VCaP (cell line): ENCODE results near the gene RBM47.

Experiments
- H3K27ac ChIP-seq: fragments of 450-650 bp; 2 replicates; pipeline ENCODE4 v1.5.1; 2017
- TF ChIP-seq, protein P1 (sequence below): fragments of 450-650 bp; conservative IDR thresholded peaks from 2 replicates; pipeline ENCODE4 v1.5.1; 2017; ENCODE audit warnings: mild to moderate bottlenecking, moderate library complexity

Gene RBM47

DNA sequence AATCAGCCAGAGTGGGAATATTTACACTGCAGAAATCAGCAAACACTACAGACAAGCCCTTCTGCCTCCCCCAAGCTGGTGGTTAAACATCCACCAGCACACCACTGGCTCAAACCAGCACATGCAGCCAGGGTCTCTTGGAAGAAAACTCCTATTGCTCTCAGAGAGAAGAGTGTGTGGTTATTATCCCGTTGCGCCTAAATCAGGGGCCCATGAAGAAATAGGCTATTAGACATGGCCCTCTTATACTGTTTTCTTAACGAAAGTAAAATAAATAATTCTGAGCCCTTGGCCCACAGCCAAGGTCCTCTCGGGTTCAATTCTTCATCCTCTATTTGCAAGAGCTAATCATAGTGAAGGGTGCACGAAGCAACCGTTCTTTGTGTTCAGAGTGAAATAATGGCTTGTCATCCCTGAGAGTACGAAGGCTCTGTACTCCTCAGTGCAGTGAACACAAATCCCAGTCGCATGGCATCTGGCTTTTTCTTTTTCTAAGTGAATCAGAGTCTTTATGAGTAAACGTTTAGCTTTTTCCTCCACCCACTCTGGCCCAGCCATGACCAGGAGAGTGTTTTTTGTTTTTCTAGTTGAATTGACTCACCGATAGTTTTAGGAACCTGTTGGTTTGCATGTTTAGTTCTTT is 33.4 kb upstream of the RBM47 start:
- TF ChIP-seq, protein P1, sequence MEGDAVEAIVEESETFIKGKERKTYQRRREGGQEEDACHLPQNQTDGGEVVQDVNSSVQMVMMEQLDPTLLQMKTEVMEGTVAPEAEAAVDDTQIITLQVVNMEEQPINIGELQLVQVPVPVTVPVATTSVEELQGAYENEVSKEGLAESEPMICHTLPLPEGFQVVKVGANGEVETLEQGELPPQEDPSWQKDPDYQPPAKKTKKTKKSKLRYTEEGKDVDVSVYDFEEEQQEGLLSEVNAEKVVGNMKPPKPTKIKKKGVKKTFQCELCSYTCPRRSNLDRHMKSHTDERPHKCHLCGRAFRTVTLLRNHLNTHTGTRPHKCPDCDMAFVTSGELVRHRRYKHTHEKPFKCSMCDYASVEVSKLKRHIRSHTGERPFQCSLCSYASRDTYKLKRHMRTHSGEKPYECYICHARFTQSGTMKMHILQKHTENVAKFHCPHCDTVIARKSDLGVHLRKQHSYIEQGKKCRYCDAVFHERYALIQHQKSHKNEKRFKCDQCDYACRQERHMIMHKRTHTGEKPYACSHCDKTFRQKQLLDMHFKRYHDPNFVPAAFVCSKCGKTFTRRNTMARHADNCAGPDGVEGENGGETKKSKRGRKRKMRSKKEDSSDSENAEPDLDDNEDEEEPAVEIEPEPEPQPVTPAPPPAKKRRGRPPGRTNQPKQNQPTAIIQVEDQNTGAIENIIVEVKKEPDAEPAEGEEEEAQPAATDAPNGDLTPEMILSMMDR: no peak
- peak overlapping the region; percentile 64 for H3K27ac ChIP-seq

DNA sequence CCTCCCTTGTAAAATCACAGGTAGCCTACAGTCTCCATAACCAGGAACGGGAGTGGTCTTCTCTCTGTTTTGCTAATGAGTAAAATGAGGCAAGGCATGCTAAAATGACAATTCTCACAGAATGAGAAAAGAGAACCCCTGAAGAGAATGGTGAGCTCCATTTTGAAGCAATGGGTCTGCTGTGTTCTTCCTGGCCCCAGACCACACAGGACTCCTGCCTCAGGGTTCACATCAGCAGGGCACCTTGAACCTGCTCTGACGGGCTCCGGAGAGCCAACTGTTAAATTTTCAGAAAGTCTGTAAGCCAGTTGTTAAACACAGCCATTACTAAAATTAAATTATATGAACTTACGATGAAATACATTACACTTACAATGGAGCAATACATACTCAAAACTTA is 32.1 kb upstream of the RBM47 start:
- TF ChIP-seq, protein P1: no peak
- H3K27ac ChIP-seq: no peak overlapping the region

DNA sequence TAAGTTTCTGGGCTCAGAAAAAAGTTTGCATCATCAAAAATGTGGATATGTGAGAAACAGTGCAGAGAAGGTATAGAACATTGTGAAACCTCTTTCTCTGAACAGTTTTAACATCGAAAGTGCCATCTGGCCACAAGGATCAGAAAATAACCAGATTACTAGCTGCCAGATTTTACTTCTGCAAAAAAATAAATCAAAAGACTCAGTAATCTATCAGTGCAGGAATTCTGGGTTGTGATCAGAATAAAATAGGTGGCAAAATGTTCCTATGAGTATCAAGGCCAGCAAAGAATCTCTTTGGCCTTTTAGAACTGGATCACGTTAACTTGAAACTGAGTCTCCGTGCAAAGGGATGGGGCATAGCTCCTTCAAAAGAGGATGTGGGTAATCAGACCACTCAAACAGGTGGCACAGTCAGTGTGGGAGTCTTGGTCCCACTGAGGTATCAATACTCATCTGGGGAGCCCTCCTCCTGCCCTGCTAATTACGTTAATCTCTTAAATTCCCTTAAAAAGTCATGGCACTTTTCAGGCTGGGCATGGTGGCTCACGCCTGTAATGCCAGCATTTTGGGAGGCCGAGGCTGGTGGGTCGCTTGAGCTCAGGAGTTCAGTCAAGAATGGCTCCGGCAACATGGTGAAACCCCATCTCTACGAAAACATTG is 26.7 kb upstream of the RBM47 start:
- H3K27ac ChIP-seq: no peak overlapping the region
- TF ChIP-seq, protein P1: no peak

DNA sequence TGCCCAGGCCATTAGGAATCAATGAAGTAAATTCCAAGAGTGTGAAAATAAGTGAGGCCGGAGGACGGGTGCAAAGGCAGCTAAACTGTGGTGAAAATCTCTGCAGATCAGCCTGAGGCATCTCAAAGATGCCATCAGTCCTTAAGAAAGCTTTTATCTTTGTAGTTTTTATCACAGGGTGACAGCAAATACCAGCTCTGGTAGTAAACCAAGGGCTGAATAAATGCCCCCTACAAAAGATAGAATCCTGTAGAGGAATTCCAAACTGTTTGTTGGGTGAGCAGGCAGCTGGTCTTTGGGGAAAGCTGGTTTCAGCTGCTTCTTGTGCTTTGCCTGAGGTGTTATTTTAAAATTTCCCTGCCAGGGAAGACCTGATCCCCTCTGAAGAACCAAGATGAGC is 21.6 kb upstream of the RBM47 start:
- TF ChIP-seq, protein P1: no peak
- H3K27ac ChIP-seq: no peak overlapping the region

DNA sequence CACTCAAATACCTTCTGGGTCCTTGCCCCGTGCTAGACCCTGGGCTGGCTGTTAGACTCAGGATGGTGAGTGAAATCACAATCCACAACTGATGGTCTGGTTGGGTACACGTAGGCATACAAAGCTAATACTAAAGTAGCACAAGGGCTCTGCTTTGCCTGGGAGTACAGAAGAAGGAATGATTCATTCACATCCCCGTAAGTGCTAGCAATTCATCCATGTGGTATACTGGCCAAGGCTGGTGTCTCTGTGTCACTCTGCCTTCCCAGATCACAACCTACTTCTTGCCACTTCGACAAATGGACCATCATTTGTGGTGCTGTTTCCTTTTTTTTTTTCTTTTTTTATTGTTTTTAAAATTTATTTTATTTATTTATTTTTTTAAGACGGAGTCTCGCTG is 19.7 kb upstream of the RBM47 start:
- TF ChIP-seq, protein P1: no peak
- H3K27ac ChIP-seq: no peak overlapping the region

DNA sequence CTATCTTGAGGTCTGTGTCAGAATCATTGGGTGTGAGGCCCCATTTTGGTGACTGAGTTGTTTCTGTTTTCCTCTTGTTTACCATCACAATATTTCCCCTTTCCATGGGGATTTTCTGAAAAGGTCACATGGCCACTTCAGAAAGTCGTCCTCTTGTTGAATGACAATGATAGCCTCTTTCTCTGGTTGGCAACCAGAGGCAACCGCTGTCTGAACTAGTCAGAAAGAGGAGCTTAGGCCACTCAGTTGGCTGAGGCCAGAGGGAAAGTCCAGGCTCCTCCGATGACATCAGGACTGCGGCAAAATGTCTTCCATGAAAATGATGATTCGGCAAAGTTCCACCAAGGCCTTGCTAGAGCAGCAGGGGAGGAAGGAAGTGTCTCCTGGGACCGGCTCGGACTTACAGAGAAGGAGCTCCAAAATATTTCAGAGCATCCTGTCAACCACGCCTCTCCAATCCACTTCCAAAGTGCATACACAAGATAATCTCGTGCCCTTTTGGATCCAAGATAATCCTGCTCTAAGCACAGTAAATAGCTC is 19.1 kb upstream of the RBM47 start:
- no peak overlapping the region for H3K27ac ChIP-seq
- TF ChIP-seq, protein P1: no peak

DNA sequence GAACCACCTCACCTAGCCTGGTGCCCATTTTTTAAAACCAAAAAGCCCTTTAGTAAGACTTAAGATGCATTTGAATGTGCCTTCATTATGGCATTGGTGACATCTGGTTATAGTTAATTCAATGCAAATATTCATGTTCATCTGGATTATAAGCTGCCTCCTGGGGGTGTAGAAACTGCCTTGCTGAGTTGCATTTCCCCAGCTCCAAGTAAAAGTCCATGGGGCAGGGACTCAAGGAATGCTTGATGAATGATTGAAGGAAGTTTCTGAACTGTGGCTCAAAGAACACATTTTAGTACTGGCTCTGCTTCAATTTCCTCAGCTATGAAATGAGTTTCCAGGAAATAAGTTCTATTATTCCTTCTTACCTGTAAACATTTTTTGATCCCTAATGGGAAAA is 18.5 kb upstream of the RBM47 start:
- H3K27ac ChIP-seq: no peak overlapping the region
- TF ChIP-seq, protein P1: no peak
